Endothelial cell of umbilical vein (primary cell): ENCODE data around the gene RBM22. TPM values are rescaled to one million over a fixed set of nuclear protein-coding genes. Genes with fewer than 3 reads are reported as not detected.

ENCODE experiments used
- BruUV-seq: library from RNA; stranded (reverse); fragments of 400-500 nt; replicated peaks from 2 replicates; lab custom pipeline; 2021; lab: Mats Ljungman, UMichigan
- CTCF ChIA-PET: fragments of 300-600, 350-600 bp; sonication (Branson Sonifier 250); formaldehyde crosslinking; loops from one replicate; lab custom pipeline; 2021; ENCODE audit warnings: antibody characterized with exemption, inconsistent platforms; lab: Charles Lee
- POLR2A ChIA-PET: fragments of 300-600, 350-600 bp; sonication (Branson Sonifier 250); formaldehyde crosslinking; loops from one replicate; lab custom pipeline; 2021; ENCODE audit warnings: antibody characterized with exemption, inconsistent platforms; lab: Charles Lee
- DNase-seq: peaks from one replicate; pipeline ENCODE4 v3.0.0-alpha.2; 2011; ENCODE audit warnings: low read depth, low spot score
- FAIRE-seq: peaks from 2 replicates; lab custom pipeline; 2011; peaks lifted over from hg19 to GRCh38; lab: Jason Lieb, UNC
- H2AFZ ChIP-seq: 2 replicates; pipeline ENCODE4 v1.6.0; 2012; ENCODE audit warnings: low read depth, low read length, control low read depth, inconsistent platforms
- H3K27ac ChIP-seq: 2 replicates; pipeline ENCODE4 v1.5.1; 2011; ENCODE audit warnings: low read depth, mild to moderate bottlenecking, control low read depth, low read length, moderate library complexity; ENCODE audit not compliant: insufficient read depth
- H3K27me3 ChIP-seq, 2 experiments: 2 replicates each; pipeline versions ENCODE4 v1.6.0 to v1.6.1; 2011; ENCODE audit warnings: low read length in 2 of 2, mixed read lengths in 1 of 2; ENCODE audit not compliant: control insufficient read depth in 2 of 2, insufficient read depth in 2 of 2
- H3K36me3 ChIP-seq, 2 experiments: 2 replicates in 1 of 2; 3 replicates in 1 of 2; pipeline ENCODE4 v1.5.1; 2011; ENCODE audit warnings: low read length in 2 of 2, mild to moderate bottlenecking in 1 of 2, moderate library complexity in 1 of 2; ENCODE audit not compliant: control insufficient read depth in 2 of 2, insufficient read depth in 2 of 2; ENCODE audit errors: extremely low read depth in 1 of 2
- H3K4me1 ChIP-seq: 3 replicates; pipeline ENCODE4 v1.5.1; 2011; ENCODE audit warnings: mild to moderate bottlenecking, low read length; ENCODE audit not compliant: control insufficient read depth, insufficient read depth; ENCODE audit errors: extremely low read depth
- H3K4me2 ChIP-seq: 2 replicates; pipeline ENCODE4 v1.6.1; 2011; ENCODE audit warnings: low read length, control low read depth, mixed read lengths; ENCODE audit not compliant: insufficient read depth
- H3K4me3 ChIP-seq, 3 experiments: fragments of 200-600 bp in 1 of 3; sonication (generic), shearing (Covaris generic) in 1 of 3; replicated peaks in 1 of 3; 2 replicates each; pipeline ENCODE4 v1.5.1; 2011 to 2016; ENCODE audit warnings: control low read depth in 3 of 3, low read length in 3 of 3, mild to moderate bottlenecking in 2 of 3, inconsistent platforms in 1 of 3, low read depth in 1 of 3, moderate library complexity in 1 of 3; ENCODE audit not compliant: insufficient read depth in 1 of 3
- H3K79me2 ChIP-seq: 2 replicates; pipeline ENCODE4 v1.6.0; 2012; ENCODE audit warnings: low read length, inconsistent platforms; ENCODE audit not compliant: control insufficient read depth, insufficient read depth
- H3K9ac ChIP-seq: replicated peaks from 2 replicates; pipeline ENCODE3; 2011; ENCODE audit warnings: low read length, control low read depth; ENCODE audit not compliant: insufficient read depth; ENCODE audit errors: extremely low read depth
- H3K9me1 ChIP-seq: replicated peaks from 3 replicates; pipeline ENCODE4 v1.6.0; 2011; ENCODE audit warnings: mild to moderate bottlenecking, low read length; ENCODE audit not compliant: control insufficient read depth, insufficient read depth; ENCODE audit errors: extremely low read depth
- H3K9me3 ChIP-seq: replicated peaks from 2 replicates; pipeline ENCODE4 v1.5.1; 2012; ENCODE audit warnings: low read length, inconsistent platforms; ENCODE audit not compliant: control insufficient read depth, insufficient read depth
- H4K20me1 ChIP-seq: replicated peaks from 2 replicates; pipeline ENCODE3; 2011; ENCODE audit warnings: mild to moderate bottlenecking, low read length; ENCODE audit not compliant: control insufficient read depth, insufficient read depth; ENCODE audit errors: extremely low read depth
- EZH2 ChIP-seq: IDR thresholded peaks from 2 replicates; pipeline ENCODE4 v1.6.1; 2012; ENCODE audit warnings: borderline replicate concordance, low read depth, mild to moderate bottlenecking, moderate library complexity, low read length, inconsistent platforms; ENCODE audit not compliant: severe bottlenecking
- FOS ChIP-seq: IDR thresholded peaks from 2 replicates; pipeline ENCODE4 v1.6.1; 2011; ENCODE audit warnings: mild to moderate bottlenecking, low read length, moderate library complexity, borderline replicate concordance; ENCODE audit not compliant: insufficient read depth
- GATA2 ChIP-seq: IDR thresholded peaks from 2 replicates; pipeline ENCODE4 v1.7.0; 2011; ENCODE audit warnings: low read depth, mild to moderate bottlenecking, moderate library complexity, mixed read lengths, low read length; ENCODE audit not compliant: insufficient read length, insufficient read depth
- JUN ChIP-seq: IDR thresholded peaks from 2 replicates; pipeline ENCODE4 v1.6.1; 2011; ENCODE audit warnings: borderline replicate concordance, low read depth; ENCODE audit not compliant: insufficient read length, insufficient read depth
- MYC ChIP-seq: IDR thresholded peaks from one replicate; pipeline ENCODE4 v1.6.1; 2011; ENCODE audit warnings: mild to moderate bottlenecking, low read depth, low read length
- POLR2A ChIP-seq: IDR thresholded peaks from 2 replicates; pipeline ENCODE4 v1.6.1; 2012; ENCODE audit warnings: low read depth, mild to moderate bottlenecking, control low read depth, low read length
- POLR2AphosphoS5 ChIP-seq: IDR thresholded peaks from 2 replicates; pipeline ENCODE4 v1.6.1; 2012; ENCODE audit warnings: low read depth, mild to moderate bottlenecking, control low read depth, low read length, moderate library complexity; ENCODE audit not compliant: insufficient read depth
- dilution Hi-C: fragments of 300-500 bp; cut with MboI; formaldehyde crosslinking; loops from one replicate; pipeline ENCODE4 v1.15.0; 2019; ENCODE audit warnings: low sequenced_read_pairs; ENCODE audit not compliant: extremely low pct_ligation_motif_present
- intact Hi-C: fragments of 100-400 bp; cut with micrococcal nuclease; formaldehyde crosslinking; loops from one replicate; pipeline ENCODE4 v1.10.0; 2022
- polyA plus RNA-seq, 4 experiments: library from polyadenylated mRNA; depleted of rRNA in 3 of 4; stranded (reverse) in 3 of 4; unstranded in 1 of 4; fragments of >200 nt; gene quantifications; 2 replicates each; pipeline versions ENCODE4 v1.2.1 to v1.2.3, GENCODE V29; 2011 to 2012; ENCODE audit warnings: missing spikeins in 1 of 4
- total RNA-seq: library from RNA; stranded (reverse); gene quantifications from 2 replicates; pipeline ENCODE4 v1.2.3, GENCODE V29; 2021
- TF ChIP-seq, protein P1 (sequence below): IDR thresholded peaks from 2 replicates; pipeline ENCODE4 v1.6.1; 2011; ENCODE audit not compliant: insufficient read depth, insufficient read length
- TF ChIP-seq, protein P2 (sequence below), 2 donors: IDR thresholded peaks; 1 replicate in 1 of 2; 2 replicates in 1 of 2; pipeline ENCODE4 v1.5.1; 2011; ENCODE audit warnings: low read length in 2 of 2, mild to moderate bottlenecking in 2 of 2, moderate library complexity in 2 of 2, control low read depth in 1 of 2, inconsistent platforms in 1 of 2, low read depth in 1 of 2; ENCODE audit not compliant: insufficient read depth in 1 of 2; ENCODE audit errors: extremely low read depth in 1 of 2

Gene RBM22
- total and polyA plus RNA-seq, 2 donors (not counting 3 experiments of a cell fraction or from before 2014, with no cell fraction given): 41.8 to 51.2 TPM

DNA sequence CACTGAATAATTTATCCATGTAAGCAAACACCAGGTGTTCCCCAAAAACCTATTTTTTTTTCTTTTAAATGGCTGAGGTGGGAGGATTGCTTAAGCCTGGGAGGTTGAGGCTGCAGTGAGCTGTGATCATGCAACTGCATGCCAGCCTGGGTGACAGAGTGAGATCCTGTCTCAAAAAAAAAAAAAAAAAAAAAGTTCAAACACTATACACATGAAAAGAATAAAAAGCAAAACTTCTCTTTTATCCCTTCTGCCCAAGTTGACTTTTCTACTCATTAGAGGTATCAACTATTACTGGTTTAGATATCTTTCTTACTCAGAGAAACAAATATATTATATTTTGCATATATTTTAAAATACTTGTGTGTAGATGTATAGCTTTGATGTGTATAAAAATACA is 40.1 kb upstream of the RBM22 start:
- dilution Hi-C loops: no loop called here

DNA sequence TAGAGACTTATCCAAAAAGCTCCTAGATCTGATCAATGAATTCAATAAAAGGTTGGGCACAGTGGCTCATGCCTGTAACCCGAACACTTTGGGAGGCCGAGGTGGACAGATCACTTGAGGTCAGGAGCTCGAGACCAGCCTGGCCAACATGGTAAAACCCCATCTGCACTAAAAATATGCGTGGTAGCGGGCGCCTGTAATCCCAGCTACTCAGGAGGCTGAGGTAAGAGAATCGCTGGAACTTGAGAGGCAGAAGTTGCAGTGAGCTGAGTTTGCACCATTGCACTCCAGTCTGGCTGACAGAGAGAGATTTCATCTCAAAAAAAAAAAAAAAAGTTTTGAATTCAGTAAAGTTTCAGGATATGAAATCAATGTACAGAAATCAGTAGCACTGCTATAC is 38.0 kb upstream of the RBM22 start:
- no TSS peak for BruUV-seq
- Histone ChIP-seq H3K27me3 (no peaks in the 10 kb centered on the region), H3K36me3 (peaks cover 0 to 4% of the 10 kb centered on the region in 2 experiments), H3K9me3 (no peaks in the 10 kb centered on the region), H3K9me1 (no peaks in the 10 kb centered on the region), H3K4me3 (no peak overlapping the region), H3K27ac (no peak overlapping the region), H3K79me2 (peaks cover 41% of the 10 kb centered on the region), H3K4me2 (no peak overlapping the region), H3K4me1 (no peaks in the 10 kb centered on the region), H2AFZ (no peak overlapping the region), H4K20me1 (no peaks in the 10 kb centered on the region), H3K9ac (no peak overlapping the region)
- dilution Hi-C loops (no loop called here), intact Hi-C loops (no loop called here)
- FAIRE-seq (no peak), DNase-seq (no peak)
- ChIA-PET CTCF (no interaction called here), POLR2A (no interaction called here)
- no peak for TF ChIP-seq POLR2A
- TF ChIP-seq FOS: no peak
- no peak for TF ChIP-seq JUN
- TF ChIP-seq, protein P1, sequence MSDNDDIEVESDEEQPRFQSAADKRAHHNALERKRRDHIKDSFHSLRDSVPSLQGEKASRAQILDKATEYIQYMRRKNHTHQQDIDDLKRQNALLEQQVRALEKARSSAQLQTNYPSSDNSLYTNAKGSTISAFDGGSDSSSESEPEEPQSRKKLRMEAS: no peak
- no peak for TF ChIP-seq MYC
- no peak for TF ChIP-seq GATA2
- TF ChIP-seq, protein P2, sequence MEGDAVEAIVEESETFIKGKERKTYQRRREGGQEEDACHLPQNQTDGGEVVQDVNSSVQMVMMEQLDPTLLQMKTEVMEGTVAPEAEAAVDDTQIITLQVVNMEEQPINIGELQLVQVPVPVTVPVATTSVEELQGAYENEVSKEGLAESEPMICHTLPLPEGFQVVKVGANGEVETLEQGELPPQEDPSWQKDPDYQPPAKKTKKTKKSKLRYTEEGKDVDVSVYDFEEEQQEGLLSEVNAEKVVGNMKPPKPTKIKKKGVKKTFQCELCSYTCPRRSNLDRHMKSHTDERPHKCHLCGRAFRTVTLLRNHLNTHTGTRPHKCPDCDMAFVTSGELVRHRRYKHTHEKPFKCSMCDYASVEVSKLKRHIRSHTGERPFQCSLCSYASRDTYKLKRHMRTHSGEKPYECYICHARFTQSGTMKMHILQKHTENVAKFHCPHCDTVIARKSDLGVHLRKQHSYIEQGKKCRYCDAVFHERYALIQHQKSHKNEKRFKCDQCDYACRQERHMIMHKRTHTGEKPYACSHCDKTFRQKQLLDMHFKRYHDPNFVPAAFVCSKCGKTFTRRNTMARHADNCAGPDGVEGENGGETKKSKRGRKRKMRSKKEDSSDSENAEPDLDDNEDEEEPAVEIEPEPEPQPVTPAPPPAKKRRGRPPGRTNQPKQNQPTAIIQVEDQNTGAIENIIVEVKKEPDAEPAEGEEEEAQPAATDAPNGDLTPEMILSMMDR (IDR thresholded peaks at IDR 0.05; ENCODE audit: extremely low read depth in 1 of 2, insufficient read depth in 1 of 2, low read depth in 1 of 2, low read length in 2 of 2): no peak
- TF ChIP-seq EZH2: no peak
- no peak for TF ChIP-seq POLR2AphosphoS5

More for the DNA sequence above, 40.1 kb upstream of the RBM22 start:
- H3K4me1 ChIP-seq: no peaks in the 10 kb centered on the region
- TF ChIP-seq GATA2 (no peak), POLR2A (no peak), JUN (no peak)
- H3K9ac ChIP-seq: no peak overlapping the region
- peaks cover 0 to 2% of the 10 kb centered on the region in 2 experiments for H3K36me3 ChIP-seq
- no peaks in the 10 kb centered on the region for H3K27me3 ChIP-seq
- no peaks in the 10 kb centered on the region for H4K20me1 ChIP-seq
- intact Hi-C loops: no loop called here
- no peaks in the 10 kb centered on the region for H3K9me3 ChIP-seq
- no peak overlapping the region for H3K4me3 ChIP-seq
- CTCF ChIA-PET: interaction anchor here (0.9 to 1.1 kb wide), 3 partner anchors 10 to 40 kb away, joined by 3 to 4 read pairs (median 3); partner anchors contain the start of genes RBM22 and SMIM3
- DNase-seq: no peak
- BruUV-seq: no TSS peak
- POLR2A ChIA-PET: no interaction called here
- FAIRE-seq: no peak
- H2AFZ ChIP-seq: no peak overlapping the region
- H3K4me2 ChIP-seq: no peak overlapping the region
- H3K9me1 ChIP-seq: no peaks in the 10 kb centered on the region
- peaks cover 31% of the 10 kb centered on the region for H3K79me2 ChIP-seq
- no peak overlapping the region for H3K27ac ChIP-seq
